ENCODE data around the gene TPCN2. TPM values are rescaled to one million over a fixed set of nuclear protein-coding genes. Genes with fewer than 3 reads are reported as not detected.
"Not testable (repeated sequence)": the region's sequence is repeated elsewhere in the genome, so short reads cannot be mapped to it uniquely, and the experiment has no call there.

Gene TPCN2
- polyA plus RNA-seq, 5 donors = 9.2 to 15.1 (median 13.8) TPM

GRCh38 chr11:69071956-69072355 lies 23.2 kb downstream of the TPCN2 start:
- DNase-seq = no peak

- no peak for DNase-seq
Measured at GRCh38 chr11:69073469-69073868, 24.7 kb downstream of the TPCN2 start.

GRCh38 chr11:69074375-69075140 lies 25.8 kb downstream of the TPCN2 start:
- DNase-seq = no peak

- DNase-seq = no peak
Measured at GRCh38 chr11:69075421-69076128, 26.8 kb downstream of the TPCN2 start.

DNA sequence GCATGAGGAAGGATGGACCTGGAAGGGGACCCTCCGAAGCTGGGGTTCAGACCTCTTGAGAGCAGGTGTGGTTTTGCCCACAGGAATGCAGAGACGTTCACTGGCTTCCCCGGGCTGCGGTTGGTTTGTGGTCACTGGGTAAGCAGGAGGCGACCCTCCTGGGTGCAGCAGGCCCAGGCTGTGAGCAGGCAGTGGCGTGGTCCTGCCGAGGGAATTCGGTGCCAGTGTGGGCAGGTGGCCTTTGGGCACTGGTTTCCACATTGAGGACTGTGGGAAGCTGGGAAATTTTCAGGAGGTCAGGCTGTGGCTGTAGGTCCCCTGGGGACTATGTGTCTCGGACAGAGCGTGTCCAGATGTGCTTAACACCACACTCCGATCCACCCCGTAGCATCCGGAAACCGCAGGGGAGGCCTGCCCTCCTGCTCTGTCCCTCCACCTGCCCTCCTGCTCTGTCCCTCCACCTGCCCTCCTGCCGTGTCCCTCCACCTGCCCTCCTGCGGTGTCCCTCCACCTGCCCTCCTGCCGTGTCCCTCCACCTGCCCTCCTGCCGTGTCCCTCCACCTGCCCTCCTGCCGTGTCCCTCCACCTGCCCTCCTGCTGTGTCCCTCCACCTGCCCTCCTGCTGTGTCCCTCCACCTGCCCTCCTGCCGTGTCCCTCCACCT lies 27.5 kb downstream of the TPCN2 start:
- DNase-seq = no peak

DNA sequence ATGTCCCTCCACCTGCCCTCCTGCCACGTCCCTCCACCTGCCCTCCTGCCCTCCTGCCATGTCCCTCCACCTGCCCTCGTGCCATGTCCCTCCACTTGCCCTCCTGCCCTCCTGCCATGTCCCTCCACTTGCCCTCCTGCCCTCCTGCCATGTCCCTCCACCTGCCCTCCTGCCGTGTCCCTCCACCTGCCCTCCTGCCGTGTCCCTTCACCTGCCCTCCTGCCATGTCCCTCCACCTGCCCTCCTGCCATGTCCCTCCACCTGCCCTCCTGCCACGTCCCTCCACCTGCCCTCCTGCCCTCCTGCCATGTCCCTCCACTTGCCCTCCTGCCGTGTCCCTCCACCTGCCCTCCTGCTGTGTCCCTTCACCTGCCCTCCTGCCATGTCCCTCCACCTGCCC lies 28.2 kb downstream of the TPCN2 start:
- DNase-seq = not testable (repeated sequence)

DNA sequence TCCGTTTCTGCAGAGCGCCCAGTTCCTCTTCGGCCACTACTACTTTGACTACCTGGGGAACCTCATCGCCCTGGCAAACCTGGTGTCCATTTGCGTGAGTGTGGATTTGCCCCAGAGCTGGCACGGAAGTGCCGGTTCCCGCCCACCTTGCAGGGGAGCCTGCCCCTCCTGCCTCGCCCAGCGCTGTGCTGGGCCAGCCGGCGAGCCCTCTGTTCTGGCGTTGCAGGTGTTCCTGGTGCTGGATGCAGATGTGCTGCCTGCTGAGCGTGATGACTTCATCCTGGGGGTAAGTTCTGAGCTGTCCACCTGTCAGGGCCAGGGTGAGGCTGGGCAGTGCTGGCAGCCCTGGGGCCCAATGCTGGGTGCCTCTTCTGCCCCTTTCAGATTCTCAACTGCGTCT lies 29.8 kb downstream of the TPCN2 start:
- no peak for DNase-seq

- no peak for DNase-seq
Measured at GRCh38 chr11:69078930-69079605, 30.3 kb downstream of the TPCN2 start.

DNA sequence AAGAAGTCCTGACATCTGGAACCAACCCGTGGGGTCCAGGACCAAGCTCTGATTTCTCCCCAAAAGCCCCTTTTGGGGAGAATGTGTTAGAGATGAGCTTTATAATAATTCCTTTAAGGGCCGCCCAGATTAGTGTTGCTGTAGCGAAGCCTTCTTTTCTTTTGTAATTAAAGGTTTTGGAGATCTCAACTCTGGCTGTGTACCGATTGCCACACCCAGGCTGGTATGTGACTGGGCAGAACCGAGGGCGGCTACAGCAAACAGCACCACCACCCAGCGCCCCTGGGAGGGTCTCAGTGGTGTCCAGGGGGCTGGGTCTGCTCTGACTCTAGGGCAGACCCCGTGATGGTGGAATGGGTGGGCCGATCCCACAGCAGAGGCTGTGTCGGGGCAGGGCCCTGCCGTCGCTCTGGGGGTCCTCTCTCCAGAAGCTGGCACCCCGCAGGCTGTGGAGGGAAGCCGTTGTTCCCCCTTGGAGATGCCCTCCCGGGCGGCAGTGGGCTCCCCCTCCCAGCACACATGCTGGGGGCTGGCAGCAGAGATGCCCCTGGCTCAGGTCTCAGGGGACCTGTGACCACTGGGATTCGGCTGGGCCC lies 31.0 kb downstream of the TPCN2 start:
- DNase-seq = no peak

DNA sequence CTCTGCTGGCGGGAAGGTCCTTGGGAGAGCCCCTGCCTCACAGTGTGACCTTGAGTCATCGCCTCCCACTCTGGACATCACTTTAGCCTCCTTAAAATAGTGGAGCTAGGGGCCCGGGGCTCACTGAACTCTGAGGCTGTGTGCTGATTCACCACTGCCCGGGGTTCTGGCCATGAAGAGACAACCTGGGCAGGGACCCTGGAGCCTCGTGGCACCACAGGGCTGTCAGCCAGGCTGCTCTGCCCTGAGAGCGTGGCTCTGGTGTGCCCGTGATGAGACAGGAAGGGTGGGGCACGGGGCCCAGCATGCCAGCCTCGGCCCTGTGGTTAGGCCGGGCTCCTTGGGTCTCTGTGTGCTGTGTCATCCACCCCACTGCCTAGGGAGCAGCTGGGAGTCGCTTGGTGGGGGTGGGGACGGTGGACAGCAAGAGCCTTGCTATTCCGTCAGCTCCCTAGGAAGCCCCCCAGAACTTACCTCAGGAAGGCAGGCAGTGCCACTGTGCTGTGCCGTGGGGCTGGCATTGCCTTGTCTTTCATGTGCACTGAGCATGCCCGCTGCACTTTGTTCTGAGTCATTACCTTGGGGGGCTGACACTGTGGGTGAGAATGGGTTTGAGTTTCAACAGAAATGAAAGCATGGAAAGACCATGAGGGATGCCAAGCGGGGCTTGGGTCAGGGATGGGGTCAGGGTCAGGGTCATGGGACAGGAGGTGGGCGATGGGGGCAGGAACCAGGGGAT lies 31.7 kb downstream of the TPCN2 start:
- DNase-seq = no peak

DNA sequence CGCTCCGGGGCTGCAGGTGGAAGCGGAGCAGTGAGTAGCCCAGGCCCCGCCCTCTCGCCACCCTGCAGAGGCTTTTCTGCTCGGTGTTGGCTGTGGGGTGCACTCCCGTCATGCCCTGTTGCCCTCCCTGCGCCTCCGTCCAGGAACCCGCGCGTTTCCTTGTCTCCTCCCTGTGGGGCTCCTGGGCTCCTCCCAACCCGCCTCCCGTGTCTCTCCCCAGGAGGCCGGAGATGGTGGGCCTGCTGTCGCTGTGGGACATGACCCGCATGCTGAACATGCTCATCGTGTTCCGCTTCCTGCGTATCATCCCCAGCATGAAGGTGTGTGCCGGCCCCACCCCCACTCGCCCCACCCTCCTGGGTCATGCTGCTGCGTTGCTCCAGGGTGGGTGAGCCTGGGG lies 32.4 kb downstream of the TPCN2 start:
- DNase-seq = no peak

DNA sequence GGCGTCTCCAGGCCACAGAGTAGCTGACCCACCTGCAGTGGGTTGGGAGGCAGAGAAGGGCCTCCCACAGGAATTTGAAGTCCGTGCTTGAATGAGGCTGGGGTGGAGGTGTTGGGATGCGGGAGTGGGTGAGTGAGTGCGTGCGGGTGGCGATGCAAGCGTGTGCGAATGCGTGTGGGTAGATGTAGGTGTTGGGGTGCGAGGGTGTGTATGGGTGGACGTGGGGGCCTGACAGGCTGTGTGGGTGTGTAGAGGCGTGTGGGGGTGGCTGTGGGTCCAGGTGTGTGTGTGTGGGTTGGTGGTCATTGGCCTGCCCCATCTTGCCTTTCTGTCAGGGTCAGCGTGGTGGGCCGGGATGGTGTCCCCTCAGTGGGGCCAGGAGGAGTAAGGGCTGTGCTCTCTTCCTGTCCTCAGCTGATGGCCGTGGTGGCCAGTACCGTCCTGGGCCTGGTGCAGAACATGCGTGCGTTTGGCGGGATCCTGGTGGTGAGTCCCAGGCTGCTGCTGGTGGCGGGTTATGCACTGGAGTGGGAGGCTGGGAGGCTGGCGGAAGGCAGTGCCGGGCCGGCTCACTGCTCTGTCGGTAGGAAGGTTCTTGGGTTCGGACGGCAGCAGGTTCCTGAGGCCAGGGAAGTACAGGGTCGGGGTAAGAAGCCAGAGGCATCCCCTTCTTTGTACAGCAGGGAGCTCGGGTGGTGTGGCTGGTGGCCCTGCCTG lies 35.0 kb downstream of the TPCN2 start:
- DNase-seq = no peak

GRCh38 chr11:69084371-69084770 lies 35.6 kb downstream of the TPCN2 start:
- DNase-seq = no peak

- no peak for DNase-seq
Measured at GRCh38 chr11:69085490-69086095, 36.9 kb downstream of the TPCN2 start.

DNA sequence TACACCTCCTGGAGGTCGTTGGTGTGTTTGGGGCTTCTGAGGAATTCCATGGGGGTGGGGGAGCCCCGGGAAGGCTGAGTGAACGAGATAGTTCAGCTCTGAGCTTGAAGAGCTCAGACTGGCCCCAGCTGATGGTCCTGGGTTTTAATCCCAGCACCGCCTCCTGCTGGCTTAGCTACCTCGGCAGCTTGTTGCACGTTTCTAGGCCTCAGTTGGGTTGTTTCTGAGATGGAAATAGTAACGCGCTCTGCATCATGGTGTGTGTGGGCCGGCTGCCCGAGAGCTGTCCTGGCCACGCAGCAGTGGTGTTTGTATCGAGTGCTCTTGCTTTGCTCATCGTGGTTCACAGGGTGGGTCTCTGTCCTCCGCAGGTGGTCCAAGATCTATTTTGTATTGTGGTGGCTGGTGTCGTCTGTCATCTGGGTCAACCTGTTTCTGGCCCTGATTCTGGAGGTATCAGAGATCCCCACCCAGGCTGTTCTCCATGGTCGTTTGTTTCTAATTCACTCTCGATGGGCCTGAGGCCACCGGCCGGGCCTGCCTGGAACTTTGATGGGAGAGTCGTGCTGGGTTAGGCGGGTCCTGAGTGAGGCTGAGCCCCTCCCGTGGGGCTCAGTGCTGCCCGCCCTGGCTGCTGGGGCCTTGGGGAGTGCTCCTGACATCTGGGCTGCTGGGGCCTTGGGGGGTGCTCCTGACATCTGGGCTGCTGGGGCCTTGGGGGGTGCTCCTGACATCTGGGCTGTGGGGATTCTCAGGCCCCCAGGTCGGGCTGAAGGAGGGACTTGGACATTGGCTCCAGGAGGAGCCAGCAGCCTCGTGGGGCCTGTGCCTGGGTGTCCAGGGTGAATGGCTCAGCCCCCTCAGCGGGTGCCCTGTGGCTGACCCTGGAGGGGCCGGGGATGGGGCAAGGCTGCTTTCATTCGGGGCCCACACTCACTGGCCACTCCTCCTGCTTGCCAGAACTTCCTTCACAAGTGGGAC lies 37.7 kb downstream of the TPCN2 start:
- DNase-seq = no peak

DNA sequence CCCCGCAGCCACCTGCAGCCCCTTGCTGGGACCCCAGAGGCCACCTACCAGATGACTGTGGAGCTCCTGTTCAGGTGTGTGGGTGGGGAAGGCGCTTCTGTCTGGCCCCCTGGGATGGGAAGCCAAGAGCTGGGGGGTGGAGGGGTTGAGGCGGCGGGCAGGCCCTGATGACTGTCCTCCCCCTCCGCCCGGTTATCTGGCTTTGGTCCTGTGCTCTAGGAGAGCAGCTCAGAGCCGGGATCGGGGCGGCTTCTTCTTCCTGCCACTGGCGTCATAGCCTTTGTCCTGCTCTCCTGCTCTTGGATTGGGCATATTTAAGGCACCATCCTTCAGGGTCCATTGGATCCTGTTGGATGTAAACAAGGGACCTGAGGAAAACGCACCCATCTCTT lies 38.4 kb downstream of the TPCN2 start:
- DNase-seq = no peak

GRCh38 chr11:69087811-69088210 lies 39.1 kb downstream of the TPCN2 start:
- DNase-seq = no peak

DNA sequence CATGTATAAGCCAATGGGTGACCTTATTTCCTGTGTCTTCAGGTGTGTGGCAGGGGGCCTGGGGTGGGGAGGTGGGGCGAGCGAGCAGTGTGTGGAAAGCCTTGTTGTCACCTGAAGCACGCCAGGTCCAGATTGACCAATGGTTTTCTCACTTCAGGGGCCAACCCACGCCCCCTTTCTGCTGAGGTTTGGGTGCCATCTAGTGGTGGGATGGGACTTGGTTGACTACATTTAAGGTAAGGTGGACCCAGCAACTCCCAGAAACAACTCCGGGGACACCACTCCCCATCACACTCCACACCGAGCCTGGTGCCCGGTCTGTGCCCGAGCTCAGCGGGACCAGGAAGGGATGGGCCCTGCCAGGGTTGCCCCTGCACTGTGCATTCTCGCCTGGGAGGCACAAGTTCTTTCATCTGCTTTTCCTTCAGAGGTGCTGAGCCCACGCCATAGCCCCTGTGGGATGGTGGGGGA lies 40.0 kb downstream of the TPCN2 start:
- DNase-seq = peak; percentile 45 to 57

DNA sequence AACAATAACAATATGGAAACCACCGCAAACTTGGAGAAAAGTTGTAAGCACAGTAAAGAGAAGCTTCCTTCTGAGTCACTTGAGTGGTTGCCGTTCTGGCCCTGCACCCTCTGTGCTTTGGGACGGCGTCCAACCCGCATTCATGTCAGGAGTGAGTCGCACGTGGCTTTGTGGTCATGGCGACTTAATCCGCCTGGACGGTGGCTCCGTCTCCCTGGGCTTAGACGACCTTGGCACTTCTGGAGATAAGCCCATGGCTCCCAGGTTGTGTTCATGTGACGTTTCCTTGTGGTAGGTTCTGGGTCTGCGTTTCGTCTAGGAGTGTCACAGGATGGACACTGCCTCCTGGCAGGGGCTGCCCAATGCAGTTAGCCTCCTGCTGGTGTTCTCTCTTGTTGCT lies 40.5 kb downstream of the TPCN2 start:
- no peak for DNase-seq

Data from right lung (tissue), 5 donors.